ENCODE results near the gene TOB1.
"Not testable (repeated sequence)": the region's sequence is repeated elsewhere in the genome, so short reads cannot be mapped to it uniquely, and the experiment has no call there.

Gene TOB1

GRCh38 chr17:50898369-50899004, 32.3 kb upstream of the TOB1 start:
- no peak for DNase-seq (ENCODE audit: low read depth in 2 of 2)

- DNase-seq (ENCODE audit: low read depth in 2 of 2), result not testable (repeated sequence)
These were observed 28.4 kb upstream of the TOB1 start for GRCh38 chr17:50894513-50894912.

GRCh38 chr17:50893183-50893993, 27.2 kb upstream of the TOB1 start:
- DNase-seq (ENCODE audit: low read depth in 2 of 2), result no peak

DNA sequence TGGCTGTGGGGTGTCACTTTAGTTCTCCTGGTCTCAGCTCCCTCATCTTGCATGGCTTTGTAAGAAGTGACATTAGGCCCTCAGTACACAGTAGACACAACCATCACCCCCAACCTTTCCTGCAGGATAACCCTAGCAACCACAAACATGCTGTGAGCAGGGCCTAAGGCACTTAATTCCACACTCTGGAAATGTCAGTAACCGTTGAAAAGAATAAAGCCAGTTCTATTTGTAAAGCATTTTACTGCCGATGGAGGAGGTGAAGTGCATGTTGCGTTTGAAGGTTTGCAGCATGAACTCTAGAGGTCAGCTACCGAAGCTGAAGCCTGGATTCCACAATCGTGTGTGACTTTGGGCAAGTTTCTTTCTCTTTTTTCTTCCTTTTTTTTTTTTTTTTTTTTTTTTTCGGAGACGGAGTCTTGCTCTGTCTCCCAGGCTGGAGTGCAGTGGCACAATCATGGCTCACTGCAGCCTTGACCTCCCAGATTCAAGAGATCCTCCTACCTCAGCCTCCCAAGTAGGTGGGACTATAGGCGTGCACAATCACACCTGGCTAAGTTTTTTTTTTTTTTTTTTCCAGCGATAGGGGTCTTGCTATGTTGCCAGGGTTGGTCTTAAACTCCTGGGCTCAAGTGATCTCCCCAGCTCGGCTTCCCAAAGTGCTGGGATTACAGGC, 26.1 kb upstream of the TOB1 start:
- no peak for DNase-seq (ENCODE audit: low read depth in 2 of 2)

GRCh38 chr17:50891577-50891989, 25.4 kb upstream of the TOB1 start:
- no peak for DNase-seq (ENCODE audit: low read depth in 2 of 2)

GRCh38 chr17:50890675-50891516, 24.7 kb upstream of the TOB1 start:
- no peak for DNase-seq (ENCODE audit: low read depth in 2 of 2)

GRCh38 chr17:50889528-50890118, 23.5 kb upstream of the TOB1 start:
- DNase-seq (ENCODE audit: low read depth in 2 of 2), result no peak

GRCh38 chr17:50887705-50888245, 21.6 kb upstream of the TOB1 start:
- DNase-seq (ENCODE audit: low read depth in 2 of 2), result no peak

DNA sequence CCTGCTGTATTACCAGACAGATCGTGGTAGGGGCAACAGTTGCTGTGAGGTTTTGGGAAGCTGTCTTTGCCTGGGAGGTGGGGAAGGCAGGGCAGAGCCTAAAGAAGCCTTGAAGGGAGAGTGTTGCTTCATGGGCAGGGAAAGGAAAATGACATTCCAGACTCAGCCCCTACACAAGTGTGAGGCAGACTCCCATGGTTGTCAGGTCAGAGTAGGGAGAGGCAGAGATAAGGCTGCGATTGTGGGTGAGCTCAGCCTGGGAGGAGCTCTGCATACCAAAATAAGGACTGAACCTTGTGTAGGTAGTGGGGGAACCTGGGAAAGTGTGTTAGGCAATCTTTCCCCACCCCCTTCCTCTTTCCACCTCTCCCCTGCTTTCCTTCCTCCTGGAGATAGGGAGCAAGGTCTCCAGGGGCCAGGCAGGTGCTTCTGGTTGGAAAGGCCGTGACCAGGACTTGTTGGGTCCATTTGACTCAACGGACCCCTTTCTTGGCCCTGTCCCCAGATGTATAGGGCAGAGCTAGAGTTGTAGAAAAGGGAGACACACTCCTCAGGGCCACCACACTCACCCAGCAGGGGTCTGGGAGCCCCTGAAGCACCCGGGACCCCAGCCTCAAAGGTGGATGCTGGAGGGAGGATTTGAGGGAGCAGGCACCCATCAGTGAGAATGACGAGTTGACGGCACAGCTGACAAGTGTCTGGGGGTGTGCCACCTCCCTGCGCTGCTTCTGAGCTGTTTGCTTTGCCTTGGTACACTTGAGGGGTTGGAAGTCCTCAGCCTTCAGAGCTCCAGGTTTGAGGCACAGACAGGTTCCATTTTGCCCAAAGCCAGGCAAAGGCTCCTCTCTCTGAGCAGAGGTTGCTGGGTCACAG, 18.5 kb upstream of the TOB1 start:
- DNase-seq (ENCODE audit: low read depth in 2 of 2), result no peak

- no peak for DNase-seq (ENCODE audit: low read depth in 2 of 2)
These were observed 17.8 kb upstream of the TOB1 start for GRCh38 chr17:50883850-50884438.

- DNase-seq (ENCODE audit: low read depth in 2 of 2), result no peak
These were observed 16.7 kb upstream of the TOB1 start for GRCh38 chr17:50882851-50883250.

DNA sequence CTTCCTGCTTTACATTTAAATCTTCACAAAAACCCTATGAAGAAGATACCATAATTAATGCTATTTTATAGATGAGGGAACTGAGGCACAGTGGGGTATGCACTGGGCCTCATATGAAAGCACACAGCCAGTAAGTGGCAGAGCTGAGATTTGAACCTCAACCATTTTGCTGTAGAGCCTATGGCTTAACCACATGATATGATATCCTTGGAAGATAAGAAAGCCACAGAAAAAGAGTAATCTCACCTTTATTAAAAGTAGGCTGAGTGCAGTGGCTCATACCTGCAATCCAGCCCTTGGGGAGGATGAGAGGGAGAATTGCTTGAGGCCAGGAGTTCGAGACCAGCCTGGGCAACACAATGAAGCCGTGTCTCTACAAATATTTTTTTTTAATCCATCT, 15.0 kb upstream of the TOB1 start:
- no peak for DNase-seq (ENCODE audit: low read depth in 2 of 2)

DNA sequence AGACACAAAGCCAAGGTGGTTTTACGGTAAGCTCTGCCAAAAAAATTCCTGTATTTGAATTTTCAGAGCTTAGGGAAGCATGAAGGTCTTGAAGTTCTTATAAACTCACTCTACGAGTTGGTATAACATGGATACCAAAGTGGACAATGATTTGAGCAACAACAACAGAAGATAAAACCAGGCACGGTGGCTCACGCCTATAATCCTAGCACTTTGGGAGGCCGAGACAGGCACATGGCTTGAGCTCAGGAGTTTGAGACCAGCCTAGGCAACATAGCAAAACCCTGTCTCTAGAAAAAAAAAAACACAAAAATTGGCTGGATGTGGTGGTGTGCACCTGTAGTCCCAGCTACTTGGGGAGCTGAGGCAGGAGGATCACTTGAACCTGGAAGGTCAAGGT, 12.9 kb upstream of the TOB1 start:
- no peak for DNase-seq (ENCODE audit: low read depth in 2 of 2)

DNA sequence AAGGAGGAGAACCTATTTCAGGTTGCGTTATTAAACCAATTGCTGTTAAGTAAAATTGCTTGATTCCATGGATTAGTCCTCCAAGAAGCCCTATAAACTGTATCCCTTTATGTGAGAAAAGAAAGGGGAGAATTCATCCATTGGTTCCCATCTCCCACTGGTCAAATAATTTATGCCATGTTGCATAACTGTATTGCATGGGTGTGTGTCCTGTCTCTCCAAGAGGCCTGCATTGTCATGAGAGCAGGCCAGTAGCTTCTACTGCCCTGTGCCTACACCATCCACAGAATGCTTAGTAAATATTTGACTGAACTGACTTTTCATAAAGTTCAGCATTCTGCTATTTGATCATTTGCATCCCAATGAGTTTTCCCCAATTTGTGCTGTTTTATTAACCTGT, 11.7 kb upstream of the TOB1 start:
- DNase-seq (ENCODE audit: low read depth in 2 of 2), result no peak

GRCh38 chr17:50877042-50877441, 10.9 kb upstream of the TOB1 start:
- DNase-seq (ENCODE audit: low read depth in 2 of 2), result not testable (repeated sequence)

GRCh38 chr17:50875074-50875473, 8.9 kb upstream of the TOB1 start:
- DNase-seq (ENCODE audit: low read depth in 2 of 2), result no peak

- peak in 1 of 2 donors; percentile 25 for DNase-seq (ENCODE audit: low read depth in 2 of 2)
These were observed 6.7 kb upstream of the TOB1 start for GRCh38 chr17:50872710-50873424.

DNA sequence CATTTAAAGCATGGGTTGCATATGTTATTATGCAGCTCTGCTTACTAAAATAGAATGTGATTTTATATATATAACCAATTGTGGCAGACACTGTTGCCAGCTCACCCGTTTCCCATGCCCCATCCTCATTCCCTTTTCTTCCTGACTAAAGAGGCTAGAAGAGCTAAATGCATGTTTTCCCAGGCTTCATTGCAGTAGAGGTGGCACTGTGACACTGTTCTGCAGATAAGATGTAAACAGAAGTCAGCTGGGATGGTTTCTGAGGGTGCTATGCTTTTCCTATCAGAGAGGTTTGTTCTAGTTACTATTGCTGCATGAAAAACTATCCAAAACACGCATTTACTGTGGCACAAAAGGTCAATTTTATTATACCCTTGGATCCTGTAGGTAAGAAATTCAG, 5.7 kb upstream of the TOB1 start:
- no peak for DNase-seq (ENCODE audit: low read depth in 2 of 2)

- DNase-seq (ENCODE audit: low read depth in 2 of 2), result peak in 1 of 2 donors; percentile 48
These were observed 5.2 kb upstream of the TOB1 start for GRCh38 chr17:50871364-50871763.
